Stimulated activated CD4-positive, alpha-beta T cell treated with anti-CD3 and anti-CD28 coated beads, TNF-alpha, amount 100 ng/mL, for 24 hours (primary cell): ENCODE data around the gene GABRG3.

Experiments
- DNase-seq, 3 experiments: peaks; one replicate each; pipeline ENCODE4 v3.0.0-alpha.2; 2020; ENCODE audit warnings: low read depth in 3 of 3

The GABRG3 gene

GRCh38 chr15:27095886-27096624 lies 125.1 kb downstream of the GABRG3 start:
- no peak for DNase-seq

- DNase-seq: no peak
Measured at GRCh38 chr15:27097506-27097905, 126.5 kb downstream of the GABRG3 start.

- no peak for DNase-seq
Measured at GRCh38 chr15:27101982-27102381, 131.0 kb downstream of the GABRG3 start.

GRCh38 chr15:27111323-27111722 lies 140.3 kb downstream of the GABRG3 start:
- DNase-seq: no peak

DNA sequence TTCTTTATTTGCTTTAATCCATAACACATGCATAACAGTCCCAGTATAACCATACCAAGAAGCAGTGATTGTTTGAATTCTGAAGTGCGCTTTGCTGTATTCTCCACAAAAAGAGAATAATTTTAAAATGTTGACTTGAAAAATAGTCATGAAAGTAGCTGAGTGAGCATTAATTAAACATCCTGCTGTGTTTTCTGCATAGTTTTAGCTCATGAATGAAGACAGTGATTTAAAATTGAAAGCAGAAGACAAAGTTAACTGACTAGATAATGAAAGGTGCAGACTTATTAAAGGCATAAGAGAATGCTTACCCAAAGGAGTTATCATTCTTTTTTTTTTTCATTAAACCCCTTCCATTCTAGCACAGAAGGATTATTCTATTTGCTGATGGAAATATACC lies 143.5 kb downstream of the GABRG3 start:
- DNase-seq: no peak

GRCh38 chr15:27119695-27120266 lies 148.8 kb downstream of the GABRG3 start:
- no peak for DNase-seq

GRCh38 chr15:27121672-27122071 lies 150.7 kb downstream of the GABRG3 start:
- no peak for DNase-seq

DNA sequence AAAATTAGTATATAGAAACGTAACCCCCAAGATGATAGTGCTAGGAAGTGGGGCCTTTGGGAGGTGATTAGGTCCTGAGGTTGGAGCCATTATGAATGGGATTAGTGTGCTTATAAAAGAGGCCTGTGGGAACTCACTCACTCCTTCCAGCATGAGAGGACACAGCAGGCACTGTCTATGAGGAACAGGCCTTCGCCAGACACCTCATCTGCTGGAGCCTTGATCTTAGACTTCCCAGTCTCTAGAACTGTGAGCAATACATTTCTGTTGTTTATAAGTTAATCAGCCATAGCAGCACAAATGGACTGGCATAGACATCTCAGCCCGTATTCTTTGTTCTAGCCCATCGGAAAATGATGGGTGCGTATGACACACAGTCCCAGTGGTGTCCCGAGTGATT lies 152.3 kb downstream of the GABRG3 start:
- DNase-seq: no peak

DNA sequence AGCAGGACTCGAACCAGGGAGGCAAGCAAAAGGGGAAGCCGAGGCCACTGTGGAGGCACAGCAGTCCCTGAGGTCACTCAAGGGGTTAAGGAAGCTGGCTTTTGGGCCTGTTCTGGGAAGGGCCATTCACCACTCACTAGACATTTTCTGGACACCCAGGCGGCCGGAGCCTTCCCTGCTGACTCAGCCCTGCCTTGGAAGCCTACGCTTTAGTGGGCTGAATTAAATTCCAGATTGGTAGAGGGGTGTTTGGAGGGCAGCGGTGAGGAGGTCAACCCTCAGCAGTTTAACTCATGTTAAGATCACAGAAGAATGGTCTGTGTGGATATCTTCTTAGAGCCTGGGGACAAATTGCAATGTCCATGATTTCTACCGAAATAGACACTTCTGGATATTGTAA lies 152.8 kb downstream of the GABRG3 start:
- no peak for DNase-seq

DNA sequence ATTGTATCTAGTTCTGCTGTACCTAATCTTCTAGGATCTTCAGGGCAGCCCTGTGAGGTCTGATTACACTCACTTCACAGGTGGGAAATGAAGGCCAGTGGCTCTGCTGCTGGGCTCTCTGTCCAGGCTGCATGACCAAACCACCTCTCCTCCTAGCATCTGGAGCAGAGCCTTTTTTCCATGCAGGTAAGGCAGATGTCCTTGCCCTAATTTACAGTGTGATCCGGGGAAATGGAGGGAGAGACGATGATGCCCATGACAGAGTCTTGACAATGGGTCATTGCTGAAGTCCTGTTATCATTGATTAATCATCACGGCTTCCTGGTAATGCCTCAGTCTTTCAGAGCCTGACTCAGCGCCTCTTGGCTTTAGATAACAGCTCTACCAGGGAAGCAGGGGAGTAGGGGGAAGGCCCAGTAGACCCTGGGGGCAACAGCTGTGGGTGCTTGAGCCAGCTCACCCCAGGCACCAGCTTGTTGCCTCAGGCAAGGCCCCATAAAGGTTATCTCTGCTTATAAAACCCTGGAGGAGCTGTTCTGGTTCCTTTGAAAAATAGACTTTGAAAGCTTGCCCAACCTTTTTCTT lies 153.4 kb downstream of the GABRG3 start:
- DNase-seq: no peak

- no peak for DNase-seq
Measured at GRCh38 chr15:27125185-27125584, 154.2 kb downstream of the GABRG3 start.

DNA sequence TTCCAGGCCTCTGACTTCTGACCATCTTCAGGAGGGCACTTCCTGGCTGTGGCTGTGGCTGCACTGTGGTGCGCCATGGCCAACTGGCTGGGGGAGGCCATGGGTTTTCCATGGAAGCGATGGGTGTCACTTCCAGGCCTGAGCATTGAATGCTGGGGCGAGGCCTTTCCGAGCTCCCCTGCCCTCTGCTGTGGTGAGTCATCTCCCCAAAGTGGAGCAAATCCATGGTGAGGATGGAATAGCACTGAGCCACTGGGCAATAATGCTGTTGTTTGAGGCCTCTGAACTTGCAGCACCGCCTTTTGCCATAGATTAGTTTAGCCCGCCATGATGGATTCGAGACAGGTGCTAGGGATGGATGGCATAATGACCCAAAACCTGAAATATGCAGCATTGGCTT lies 155.5 kb downstream of the GABRG3 start:
- no peak for DNase-seq

GRCh38 chr15:27127815-27128570 lies 157.0 kb downstream of the GABRG3 start:
- no peak for DNase-seq

DNA sequence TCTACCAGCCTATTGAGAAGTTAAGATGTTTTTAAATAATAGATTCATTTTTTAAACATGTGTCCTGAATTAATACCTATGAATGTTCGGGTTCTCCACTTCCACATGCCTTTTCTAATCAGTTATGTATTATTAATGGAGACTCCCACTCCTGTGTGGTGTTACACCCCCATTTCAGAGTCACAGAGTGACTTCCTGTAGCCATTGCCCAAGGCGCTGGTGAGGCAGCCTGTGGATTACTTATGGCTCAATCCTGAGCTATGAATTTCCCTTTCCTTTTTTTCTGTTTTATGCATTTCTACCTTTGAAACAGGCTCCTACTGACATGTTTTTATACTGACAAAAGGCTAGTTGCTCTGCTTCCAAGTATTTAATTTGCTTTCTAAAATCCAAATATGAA lies 162.3 kb downstream of the GABRG3 start:
- DNase-seq: no peak

GRCh38 chr15:27134481-27134880 lies 163.5 kb downstream of the GABRG3 start:
- DNase-seq: no peak

DNA sequence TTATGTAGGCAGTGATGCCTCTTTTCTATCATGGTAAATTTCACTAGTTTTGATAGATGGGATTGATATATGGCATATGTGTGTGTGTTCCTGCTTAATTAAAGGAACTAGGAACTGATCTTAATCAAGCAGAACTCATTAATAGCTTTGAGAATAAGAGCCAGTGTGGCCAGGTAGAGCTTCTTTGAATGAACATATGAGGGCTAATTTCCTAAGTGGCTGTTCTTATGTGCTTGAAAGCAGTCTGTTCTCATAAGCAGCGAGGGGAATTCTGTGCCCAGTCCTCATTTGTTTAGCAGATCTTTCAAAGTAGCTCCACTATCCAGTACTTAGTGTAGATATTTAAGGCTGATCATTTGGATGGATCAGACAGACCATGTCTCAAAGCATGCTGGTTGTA lies 164.2 kb downstream of the GABRG3 start:
- DNase-seq: no peak

GRCh38 chr15:27137127-27137526 lies 166.1 kb downstream of the GABRG3 start:
- DNase-seq: no peak

GRCh38 chr15:27165590-27165989 lies 194.6 kb downstream of the GABRG3 start:
- no peak for DNase-seq

DNA sequence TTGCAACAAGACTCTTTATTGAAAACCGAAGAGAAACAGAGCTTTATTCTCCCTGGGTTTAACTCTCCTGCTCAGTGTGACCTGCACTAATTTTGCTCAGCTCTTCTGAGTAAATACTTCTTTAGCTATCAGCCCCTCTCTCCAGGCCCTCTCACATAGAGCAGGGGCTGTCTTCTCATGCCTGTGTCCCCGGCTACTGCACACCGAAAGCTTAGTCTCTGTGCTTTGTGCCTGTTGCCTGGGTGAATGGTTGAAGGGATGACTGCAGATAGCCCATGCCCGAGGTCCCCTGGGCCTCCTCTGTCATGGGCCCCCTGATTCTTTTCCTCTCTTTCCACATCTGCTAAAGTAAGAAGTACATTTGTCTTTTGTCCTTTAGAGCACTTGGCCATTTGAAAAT lies 195.9 kb downstream of the GABRG3 start:
- no peak for DNase-seq

DNA sequence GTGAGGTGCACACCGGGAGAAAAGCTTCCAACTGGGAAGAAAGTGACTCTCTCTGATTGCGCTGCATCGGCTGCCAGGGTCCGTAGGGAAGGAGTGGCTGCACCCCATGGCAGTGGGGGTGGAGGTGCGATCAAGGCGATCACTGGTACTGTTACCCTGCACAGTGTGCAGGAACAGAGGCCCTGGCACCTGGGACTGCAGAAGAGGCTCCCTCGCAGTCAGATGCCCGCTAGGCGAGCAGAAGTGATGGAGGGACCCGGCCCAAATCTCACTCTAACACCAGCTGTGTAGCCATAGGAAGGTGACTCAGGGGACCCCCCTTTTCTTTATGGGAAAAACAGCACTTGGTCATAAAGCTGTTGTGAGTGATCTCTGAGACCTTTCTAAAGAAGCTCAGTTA lies 196.8 kb downstream of the GABRG3 start:
- DNase-seq: no peak

GRCh38 chr15:27170851-27171250 lies 199.9 kb downstream of the GABRG3 start:
- no peak for DNase-seq

DNA sequence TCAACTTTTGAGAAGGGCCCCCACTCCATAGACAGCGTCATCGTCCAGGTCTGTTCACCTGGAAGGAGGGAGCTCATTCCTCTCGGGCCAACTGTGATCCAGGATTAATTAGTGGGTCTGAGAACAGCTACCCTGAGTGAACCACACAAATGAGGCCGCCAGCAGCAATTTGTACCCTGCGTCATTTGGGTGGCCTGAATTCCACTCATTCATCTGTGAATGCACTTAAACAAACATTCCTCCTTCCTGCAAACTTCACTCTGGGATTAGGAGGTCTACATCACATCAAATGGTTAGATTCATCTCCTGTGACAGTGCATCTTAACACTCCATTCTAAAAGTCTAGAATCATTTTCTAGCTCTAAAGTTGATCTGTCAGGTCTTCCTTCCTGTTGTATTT lies 201.8 kb downstream of the GABRG3 start:
- DNase-seq: no peak
